Activated CD8-positive, alpha-beta memory T cell treated with anti-CD3 and anti-CD28 coated beads, Interleukin-2, amount 10 ng/mL, durations not matched to agents 7 days and 5 days (primary cell): ENCODE data around the gene ETV7. TPM values are rescaled to one million over a fixed set of nuclear protein-coding genes. Genes with fewer than 3 reads are reported as not detected.

ENCODE experiments used
- ATAC-seq: fragments of 150-1000 bp; cut with Tn5 transposase; one replicate; pipeline ENCODE4 v1.10.0; 2021; ENCODE audit warnings: moderate library complexity
- CTCF ChIA-PET: fragments of 350-600 bp; sonication (Branson Sonifier 250); formaldehyde crosslinking; loops from one replicate; lab custom pipeline; 2021; ENCODE audit warnings: antibody characterized with exemption; lab: Charles Lee
- DNase-seq: peaks from one replicate; pipeline ENCODE4 v3.0.0-alpha.2; 2020
- H3K27ac Mint-ChIP-seq: one replicate; pipeline ENCODE4 v1.8.0; 2021; ENCODE audit warnings: mild to moderate bottlenecking, mixed read lengths
- H3K27me3 Mint-ChIP-seq: one replicate; pipeline ENCODE4 v1.8.0; 2021; ENCODE audit warnings: mixed read lengths
- H3K36me3 Mint-ChIP-seq: one replicate; pipeline ENCODE4 v1.8.0; 2021; ENCODE audit warnings: mild to moderate bottlenecking, mixed read lengths
- H3K4me1 Mint-ChIP-seq: one replicate; pipeline ENCODE4 v1.8.0; 2021; ENCODE audit warnings: mixed read lengths
- H3K4me3 Mint-ChIP-seq: one replicate; pipeline ENCODE4 v1.8.0; 2021; ENCODE audit warnings: mild to moderate bottlenecking, moderate library complexity, mixed read lengths
- H3K9me3 Mint-ChIP-seq: one replicate; pipeline ENCODE4 v1.8.0; 2022; ENCODE audit warnings: low read depth, mixed read lengths
- total RNA-seq, 2 experiments: library from RNA; stranded (reverse); gene quantifications; one replicate each; pipeline ENCODE4 v1.2.3, GENCODE V29; 2021

The ETV7 gene
- total RNA-seq, 2 experiments from 2014 or later: 5.9 to 19.7 TPM

DNA sequence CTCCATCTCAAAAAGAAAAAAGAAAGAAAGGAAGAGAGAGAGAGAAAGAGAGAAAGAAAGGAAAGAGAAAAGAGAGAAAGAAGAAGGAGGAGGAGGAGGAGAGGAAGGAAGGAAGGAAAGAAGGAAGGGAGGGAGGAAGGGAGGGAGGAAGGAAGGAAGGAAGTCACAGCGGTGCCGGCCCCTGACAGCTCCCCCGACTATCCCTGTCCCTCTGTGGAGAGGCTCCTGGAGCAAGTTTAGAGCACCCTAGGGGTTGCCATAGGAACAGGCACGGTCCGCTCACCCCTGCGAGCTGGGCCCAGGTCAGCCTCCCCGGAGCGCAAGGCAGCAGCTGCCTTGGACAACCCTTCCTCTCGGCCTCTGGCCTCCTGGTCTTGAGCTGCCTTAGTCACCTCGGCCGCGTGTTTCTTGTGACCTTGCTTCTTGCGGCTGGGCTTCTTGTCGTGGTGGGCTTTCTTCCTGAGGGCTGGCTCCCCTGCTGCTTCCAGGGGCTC is 57.6 kb downstream of the ETV7 start:
- Mint-ChIP-seq H3K27me3 (peaks cover 45% of the 10 kb centered on the region), H3K4me3 (no peak overlapping the region), H3K4me1 (no peaks in the 10 kb centered on the region), H3K36me3 (no peaks in the 10 kb centered on the region), H3K27ac (no peak overlapping the region), H3K9me3 (no peaks in the 10 kb centered on the region)
- no peak for ATAC-seq
- CTCF ChIA-PET: interaction anchor here (1.0 kb wide), 1 partner anchor 19 kb away, joined by 3 read pairs; no protein-coding TSS in a partner anchor
- no peak for DNase-seq

GRCh38 chr6:36328600-36328999 is 58.9 kb downstream of the ETV7 start:
- Mint-ChIP-seq H3K4me1 (no peaks in the 10 kb centered on the region), H3K27me3 (peaks cover 32% of the 10 kb centered on the region), H3K27ac (no peak overlapping the region), H3K9me3 (no peaks in the 10 kb centered on the region), H3K36me3 (no peaks in the 10 kb centered on the region), H3K4me3 (no peak overlapping the region)
- DNase-seq: no peak
- CTCF ChIA-PET: interaction anchor here (0.8 kb wide), 1 partner anchor 33 kb away, joined by 3 read pairs; no protein-coding TSS in a partner anchor
- no peak for ATAC-seq

GRCh38 chr6:36327919-36328236 is 59.6 kb downstream of the ETV7 start:
- Mint-ChIP-seq H3K9me3 (no peaks in the 10 kb centered on the region), H3K36me3 (no peaks in the 10 kb centered on the region), H3K4me1 (no peaks in the 10 kb centered on the region), H3K27me3 (peaks cover 25% of the 10 kb centered on the region), H3K4me3 (no peak overlapping the region), H3K27ac (no peak overlapping the region)
- DNase-seq: no peak
- no peak for ATAC-seq
- CTCF ChIA-PET: interaction anchor here (0.8 to 1.6 kb wide), 2 partner anchors 13 to 33 kb away, joined by 3 to 5 read pairs; no protein-coding TSS in a partner anchor

- Mint-ChIP-seq H3K4me1 (no peaks in the 10 kb centered on the region), H3K27ac (no peak overlapping the region), H3K4me3 (no peak overlapping the region), H3K27me3 (peaks cover 22% of the 10 kb centered on the region), H3K36me3 (no peaks in the 10 kb centered on the region), H3K9me3 (no peaks in the 10 kb centered on the region)
- ATAC-seq (no peak), DNase-seq (no peak)
- CTCF ChIA-PET: interaction anchor here (0.8 to 2.0 kb wide), 3 partner anchors 12 to 34 kb away, joined by 3 to 5 read pairs (median 5); no protein-coding TSS in a partner anchor
Measured at GRCh38 chr6:36327226-36327918, 60.1 kb downstream of the ETV7 start.

DNA sequence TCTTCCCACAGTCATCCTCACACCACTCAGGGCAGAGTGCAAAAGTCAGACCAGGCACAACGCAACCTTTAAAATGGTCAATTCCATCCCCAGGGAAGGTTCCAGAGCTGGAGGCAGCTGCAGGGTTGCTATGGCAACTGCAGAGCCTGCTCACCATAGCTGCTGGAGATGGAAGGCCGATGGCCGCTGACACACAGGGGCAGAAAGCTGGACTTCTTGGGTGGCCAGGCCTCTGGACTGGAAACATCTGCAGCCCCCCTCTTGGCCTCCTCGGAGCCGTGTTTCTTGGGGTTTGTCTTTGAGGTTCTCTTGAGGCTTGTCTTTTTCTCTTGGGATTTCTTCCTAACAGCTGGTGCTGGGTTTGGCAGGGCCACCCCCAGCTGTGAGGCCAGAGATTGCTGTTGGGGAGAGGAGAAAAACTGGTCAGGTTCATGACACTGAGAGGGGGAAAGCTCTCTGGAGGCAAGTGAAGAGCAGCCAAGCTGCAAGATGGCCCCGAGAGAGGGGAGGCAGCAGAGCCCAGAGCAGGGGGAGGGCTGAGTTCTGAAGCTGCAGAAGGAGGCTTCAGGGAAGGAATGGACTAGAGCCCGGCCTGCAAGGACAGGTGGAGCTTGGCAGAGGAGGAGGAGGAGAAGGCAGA is 61.0 kb downstream of the ETV7 start:
- H3K36me3 Mint-ChIP-seq: no peaks in the 10 kb centered on the region

GRCh38 chr6:36324715-36325114 is 62.8 kb downstream of the ETV7 start:
- no peak for ATAC-seq
- no peak for DNase-seq
- Mint-ChIP-seq H3K4me1 (no peaks in the 10 kb centered on the region), H3K27ac (no peak overlapping the region), H3K9me3 (no peaks in the 10 kb centered on the region), H3K4me3 (no peak overlapping the region), H3K27me3 (peaks cover 17% of the 10 kb centered on the region), H3K36me3 (no peaks in the 10 kb centered on the region)
- CTCF ChIA-PET: interaction anchor here (1.5 kb wide), 1 partner anchor 22 kb away, joined by 4 read pairs; no protein-coding TSS in a partner anchor

More for the DNA sequence above, 61.0 kb downstream of the ETV7 start:
- ATAC-seq (no peak), DNase-seq (no peak)
- no peaks in the 10 kb centered on the region for H3K9me3 Mint-ChIP-seq
- H3K4me3 Mint-ChIP-seq: no peak overlapping the region
- CTCF ChIA-PET: interaction anchor here (1.6 to 2.0 kb wide), 2 partner anchors 13 to 15 kb away, joined by 5 read pairs; no protein-coding TSS in a partner anchor
- peaks cover 17% of the 10 kb centered on the region for H3K27me3 Mint-ChIP-seq
- H3K4me1 Mint-ChIP-seq: no peaks in the 10 kb centered on the region
- no peak overlapping the region for H3K27ac Mint-ChIP-seq

- ATAC-seq (no peak), DNase-seq (no peak)
- H3K4me3 Mint-ChIP-seq: no peak overlapping the region
- H3K27ac Mint-ChIP-seq: no peak overlapping the region
- no peaks in the 10 kb centered on the region for H3K36me3 Mint-ChIP-seq
- no peaks in the 10 kb centered on the region for H3K4me1 Mint-ChIP-seq
- no peaks in the 10 kb centered on the region for H3K9me3 Mint-ChIP-seq
- CTCF ChIA-PET: no interaction called here
- peaks cover 21% of the 10 kb centered on the region for H3K27me3 Mint-ChIP-seq
Measured at GRCh38 chr6:36324191-36324590, 63.3 kb downstream of the ETV7 start.

DNA sequence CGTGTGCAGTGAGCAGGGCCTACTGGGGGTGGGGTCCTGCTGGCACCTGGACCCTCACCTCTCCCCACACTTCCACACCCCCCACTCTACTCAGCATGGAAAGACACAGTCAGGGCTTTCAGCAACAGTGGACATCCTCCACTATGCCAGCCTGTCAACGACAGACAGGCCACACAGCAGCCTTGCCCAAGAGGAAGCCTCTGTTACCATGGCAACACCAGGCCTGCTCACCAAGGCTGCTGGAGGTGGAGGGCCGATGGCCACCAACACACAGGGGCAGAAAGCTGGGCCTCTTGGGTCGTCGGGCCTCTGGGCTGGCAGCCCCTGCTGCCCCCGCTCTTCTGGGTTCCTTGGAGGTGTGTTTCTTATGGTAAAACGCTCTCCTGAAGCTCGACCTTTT is 64.4 kb downstream of the ETV7 start:
- CTCF ChIA-PET: no interaction called here
- Mint-ChIP-seq H3K27me3 (peaks cover 19% of the 10 kb centered on the region), H3K27ac (no peak overlapping the region), H3K4me3 (no peak overlapping the region), H3K36me3 (no peaks in the 10 kb centered on the region), H3K4me1 (no peaks in the 10 kb centered on the region), H3K9me3 (no peaks in the 10 kb centered on the region)
- ATAC-seq (no peak), DNase-seq (no peak)

GRCh38 chr6:36322591-36322990 is 64.9 kb downstream of the ETV7 start:
- H3K27me3 Mint-ChIP-seq: peaks cover 20% of the 10 kb centered on the region
- no peak overlapping the region for H3K27ac Mint-ChIP-seq
- DNase-seq: no peak
- H3K9me3 Mint-ChIP-seq: no peaks in the 10 kb centered on the region
- CTCF ChIA-PET: no interaction called here
- H3K4me1 Mint-ChIP-seq: no peaks in the 10 kb centered on the region
- no peak for ATAC-seq
- H3K36me3 Mint-ChIP-seq: no peaks in the 10 kb centered on the region
- H3K4me3 Mint-ChIP-seq: no peak overlapping the region

GRCh38 chr6:36320475-36320874 is 67.0 kb downstream of the ETV7 start:
- Mint-ChIP-seq H3K27ac (no peak overlapping the region), H3K4me3 (no peak overlapping the region), H3K9me3 (no peaks in the 10 kb centered on the region), H3K27me3 (peaks cover 25% of the 10 kb centered on the region), H3K4me1 (no peaks in the 10 kb centered on the region), H3K36me3 (no peaks in the 10 kb centered on the region)
- DNase-seq (no peak), ATAC-seq (no peak)
- CTCF ChIA-PET: interaction anchor here (0.8 to 2.3 kb wide), 3 partner anchors 18 to 21 kb away, joined by 3 to 8 read pairs (median 3); no protein-coding TSS in a partner anchor

DNA sequence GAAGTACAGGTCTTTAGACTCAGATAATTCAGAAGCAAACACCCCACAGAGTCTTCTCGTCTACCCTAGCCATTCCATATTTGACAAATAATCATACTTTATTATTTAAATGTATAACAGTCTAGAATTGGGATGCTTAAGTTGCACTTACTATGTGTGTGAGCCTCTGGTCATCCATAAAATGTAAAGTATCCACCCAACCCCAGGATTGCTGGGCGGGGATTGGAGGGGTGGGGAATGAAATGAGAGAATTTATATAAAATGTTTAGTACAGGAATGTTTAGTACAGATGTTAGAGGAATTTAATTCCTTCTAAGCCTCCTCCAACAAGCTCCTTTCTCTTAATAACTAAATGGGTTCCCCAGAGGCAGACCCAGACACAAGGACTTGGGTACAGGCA is 67.6 kb downstream of the ETV7 start:
- no peaks in the 10 kb centered on the region for H3K4me1 Mint-ChIP-seq
- H3K27ac Mint-ChIP-seq: no peak overlapping the region
- CTCF ChIA-PET: interaction anchor here (0.9 to 2.4 kb wide), 4 partner anchors 12 to 21 kb away, joined by 3 to 8 read pairs (median 4); no protein-coding TSS in a partner anchor
- H3K9me3 Mint-ChIP-seq: no peaks in the 10 kb centered on the region
- peaks cover 25% of the 10 kb centered on the region for H3K27me3 Mint-ChIP-seq
- DNase-seq (no peak), ATAC-seq (no peak)
- H3K36me3 Mint-ChIP-seq: no peaks in the 10 kb centered on the region
- no peak overlapping the region for H3K4me3 Mint-ChIP-seq

GRCh38 chr6:36319436-36319762 is 68.1 kb downstream of the ETV7 start:
- no peak for ATAC-seq
- Mint-ChIP-seq H3K27me3 (peaks cover 25% of the 10 kb centered on the region), H3K9me3 (no peaks in the 10 kb centered on the region), H3K4me1 (no peaks in the 10 kb centered on the region), H3K36me3 (no peaks in the 10 kb centered on the region), H3K4me3 (no peak overlapping the region), H3K27ac (no peak overlapping the region)
- CTCF ChIA-PET: interaction anchor here (0.9 to 2.4 kb wide), 4 partner anchors 12 to 22 kb away, joined by 3 to 8 read pairs (median 4); no protein-coding TSS in a partner anchor
- DNase-seq: no peak

DNA sequence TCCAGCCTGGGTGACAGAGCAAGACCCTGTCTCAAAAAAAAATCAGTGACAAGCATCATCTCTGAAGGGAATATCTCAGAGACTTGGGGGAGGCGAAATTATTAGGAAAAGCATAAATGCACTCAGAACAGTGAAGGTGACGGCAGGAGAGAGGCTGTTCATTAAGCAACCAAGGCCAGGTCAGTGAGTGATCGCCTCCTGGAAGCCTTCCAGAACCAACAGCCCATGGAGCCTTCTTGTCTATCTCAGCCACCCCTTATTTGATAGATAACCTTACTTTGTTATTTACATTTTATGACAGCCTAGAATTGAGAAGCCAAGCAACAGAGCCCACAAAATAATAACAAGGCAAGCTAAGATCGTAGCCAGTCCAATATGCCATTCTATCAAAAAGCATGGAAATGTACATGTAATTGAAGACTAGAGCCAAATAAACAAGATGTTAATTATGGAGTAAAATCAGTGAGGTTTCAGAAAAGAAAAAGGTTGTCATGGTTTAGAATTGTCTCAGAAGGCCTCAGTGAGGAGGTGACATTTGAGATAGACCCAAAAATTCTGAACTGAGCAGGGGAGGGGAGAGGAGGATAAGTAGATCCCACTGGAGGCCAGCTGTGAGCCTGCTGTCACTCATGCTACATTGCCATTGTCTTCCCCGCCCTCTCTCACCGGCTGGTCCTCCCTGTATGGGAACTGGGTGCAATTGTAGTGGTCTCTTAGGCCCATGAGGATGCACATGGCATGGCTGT is 68.6 kb downstream of the ETV7 start:
- ATAC-seq (no peak), DNase-seq (no peak)
- CTCF ChIA-PET: interaction anchor here (0.9 to 2.4 kb wide), 3 partner anchors 11 to 22 kb away, joined by 3 to 8 read pairs (median 4); no protein-coding TSS in a partner anchor
- H3K27me3 Mint-ChIP-seq: peaks cover 25% of the 10 kb centered on the region
- H3K4me1 Mint-ChIP-seq: no peaks in the 10 kb centered on the region
- no peaks in the 10 kb centered on the region for H3K9me3 Mint-ChIP-seq
- no peak overlapping the region for H3K4me3 Mint-ChIP-seq
- H3K36me3 Mint-ChIP-seq: no peaks in the 10 kb centered on the region
- H3K27ac Mint-ChIP-seq: no peak overlapping the region
